Progenitor cell of endocrine pancreas (in vitro differentiated cells): ENCODE results near the gene RBMS1. TPM values are rescaled to one million over a fixed set of nuclear protein-coding genes. Genes with fewer than 3 reads are reported as not detected.

ENCODE experiments used
- DNase-seq: peaks from one replicate; pipeline ENCODE4 v3.0.0; 2021; ENCODE audit warnings: low spot score; ENCODE audit not compliant: unreplicated experiment
- H3K27ac Mint-ChIP-seq: 2 replicates; pipeline ENCODE4 v1.8.0; 2021; ENCODE audit warnings: mild to moderate bottlenecking, moderate library complexity, mixed read lengths
- H3K27me3 Mint-ChIP-seq: 2 replicates; pipeline ENCODE4 v1.8.0; 2021; ENCODE audit warnings: mixed read lengths
- H3K36me3 Mint-ChIP-seq: 2 replicates; pipeline ENCODE4 v1.8.0; 2022; ENCODE audit warnings: mixed read lengths; ENCODE audit not compliant: insufficient read depth
- H3K4me1 Mint-ChIP-seq: 2 replicates; pipeline ENCODE4 v1.8.0; 2021; ENCODE audit warnings: low read depth, mixed read lengths
- H3K4me3 Mint-ChIP-seq: 2 replicates; pipeline ENCODE4 v1.8.0; 2021; ENCODE audit warnings: low read depth, mild to moderate bottlenecking, moderate library complexity, mixed read lengths
- H3K9me3 Mint-ChIP-seq: 2 replicates; pipeline ENCODE4 v1.8.0; 2021; ENCODE audit warnings: low read depth, mixed read lengths
- total RNA-seq: library from RNA; stranded (reverse); gene quantifications from 2 replicates; pipeline ENCODE4 v1.2.1, GENCODE V29; 2021
- TF ChIP-seq, protein P1 (sequence below): fragments of 200-600 bp; sonication (generic); IDR thresholded peaks from one replicate; pipeline ENCODE4 v1.5.0; 2021; ENCODE audit warnings: antibody characterized with exemption, mild to moderate bottlenecking; ENCODE audit not compliant: unreplicated experiment

Gene RBMS1
- total RNA-seq, 1 donor from 2014 or later, result 59.8 TPM

GRCh38 chr2:160402997-160403979 lies 90.3 kb downstream of the RBMS1 start:
- TF ChIP-seq, protein P1, sequence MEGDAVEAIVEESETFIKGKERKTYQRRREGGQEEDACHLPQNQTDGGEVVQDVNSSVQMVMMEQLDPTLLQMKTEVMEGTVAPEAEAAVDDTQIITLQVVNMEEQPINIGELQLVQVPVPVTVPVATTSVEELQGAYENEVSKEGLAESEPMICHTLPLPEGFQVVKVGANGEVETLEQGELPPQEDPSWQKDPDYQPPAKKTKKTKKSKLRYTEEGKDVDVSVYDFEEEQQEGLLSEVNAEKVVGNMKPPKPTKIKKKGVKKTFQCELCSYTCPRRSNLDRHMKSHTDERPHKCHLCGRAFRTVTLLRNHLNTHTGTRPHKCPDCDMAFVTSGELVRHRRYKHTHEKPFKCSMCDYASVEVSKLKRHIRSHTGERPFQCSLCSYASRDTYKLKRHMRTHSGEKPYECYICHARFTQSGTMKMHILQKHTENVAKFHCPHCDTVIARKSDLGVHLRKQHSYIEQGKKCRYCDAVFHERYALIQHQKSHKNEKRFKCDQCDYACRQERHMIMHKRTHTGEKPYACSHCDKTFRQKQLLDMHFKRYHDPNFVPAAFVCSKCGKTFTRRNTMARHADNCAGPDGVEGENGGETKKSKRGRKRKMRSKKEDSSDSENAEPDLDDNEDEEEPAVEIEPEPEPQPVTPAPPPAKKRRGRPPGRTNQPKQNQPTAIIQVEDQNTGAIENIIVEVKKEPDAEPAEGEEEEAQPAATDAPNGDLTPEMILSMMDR, result no peak
- Mint-ChIP-seq H3K27me3 (peaks cover 3% of the 10 kb centered on the region), H3K4me3 (no peak overlapping the region), H3K4me1 (peaks cover 43% of the 10 kb centered on the region), H3K27ac (peak overlapping the region; percentile 52), H3K36me3 (no peaks in the 10 kb centered on the region), H3K9me3 (no peaks in the 10 kb centered on the region)
- no peak for DNase-seq

DNA sequence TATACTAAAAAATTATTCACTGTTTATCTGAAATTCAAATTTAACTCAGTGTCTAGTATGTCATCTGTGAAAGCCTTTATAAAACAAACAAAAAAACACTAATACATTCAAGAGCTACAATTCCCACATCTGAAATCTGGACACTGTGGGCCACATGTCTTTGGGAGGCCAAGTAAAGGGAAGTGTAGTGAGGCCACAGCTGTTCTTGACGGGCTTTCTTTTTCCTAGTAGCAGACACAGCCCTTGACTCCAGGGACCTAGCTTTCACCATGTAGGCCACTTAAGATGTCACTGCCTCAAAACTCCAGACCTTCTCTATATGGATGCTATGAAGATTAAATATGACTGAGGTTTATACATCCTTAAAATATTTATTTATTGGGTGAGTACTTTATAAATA lies 91.1 kb downstream of the RBMS1 start:
- TF ChIP-seq, protein P1, result no peak
- Mint-ChIP-seq H3K4me3 (no peak overlapping the region), H3K27me3 (no peaks in the 10 kb centered on the region), H3K9me3 (no peaks in the 10 kb centered on the region), H3K4me1 (peaks cover 40% of the 10 kb centered on the region), H3K36me3 (no peaks in the 10 kb centered on the region), H3K27ac (no peak overlapping the region)
- DNase-seq, result no peak

GRCh38 chr2:160401895-160402294 lies 91.7 kb downstream of the RBMS1 start:
- no peak for DNase-seq
- H3K27ac Mint-ChIP-seq, result no peak overlapping the region
- H3K4me3 Mint-ChIP-seq, result no peak overlapping the region
- TF ChIP-seq, protein P1, result no peak
- H3K9me3 Mint-ChIP-seq, result no peaks in the 10 kb centered on the region
- no peaks in the 10 kb centered on the region for H3K27me3 Mint-ChIP-seq
- no peaks in the 10 kb centered on the region for H3K36me3 Mint-ChIP-seq
- H3K4me1 Mint-ChIP-seq, result peaks cover 39% of the 10 kb centered on the region

GRCh38 chr2:160399880-160400279 lies 93.7 kb downstream of the RBMS1 start:
- TF ChIP-seq, protein P1, result no peak
- no peak for DNase-seq
- H3K4me3 Mint-ChIP-seq, result no peak overlapping the region
- no peaks in the 10 kb centered on the region for H3K27me3 Mint-ChIP-seq
- H3K27ac Mint-ChIP-seq, result peak overlapping the region; percentile 43
- peaks cover 1% of the 10 kb centered on the region for H3K36me3 Mint-ChIP-seq
- H3K9me3 Mint-ChIP-seq, result no peaks in the 10 kb centered on the region
- peaks cover 21% of the 10 kb centered on the region for H3K4me1 Mint-ChIP-seq

DNA sequence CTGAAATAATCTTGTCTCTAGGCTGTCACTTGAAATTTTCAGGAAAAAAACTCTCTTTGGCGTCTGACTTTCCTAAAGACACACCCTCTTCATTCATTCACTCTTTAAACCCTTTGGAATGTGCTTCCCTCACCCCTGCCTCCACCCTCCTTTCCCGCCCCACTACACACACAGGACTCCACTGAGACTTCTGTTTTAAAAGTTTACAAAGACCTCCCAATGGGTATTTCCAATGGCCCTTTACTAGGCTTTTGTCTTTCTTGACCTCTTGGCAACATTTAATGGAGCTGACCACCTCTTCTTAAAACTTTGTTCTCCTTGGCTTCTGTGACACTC lies 96.1 kb downstream of the RBMS1 start:
- TF ChIP-seq, protein P1, result no peak
- Mint-ChIP-seq H3K36me3 (peaks cover 1% of the 10 kb centered on the region), H3K4me3 (no peak overlapping the region), H3K9me3 (no peaks in the 10 kb centered on the region), H3K27ac (no peak overlapping the region), H3K27me3 (no peaks in the 10 kb centered on the region), H3K4me1 (peaks cover 12% of the 10 kb centered on the region)
- DNase-seq, result no peak
